ENCODE data around the gene ARPC1A.

- TF ChIP-seq CTCF (IDR thresholded peaks at IDR 0.05; ENCODE audit: low read depth, low read length) (no peak), EZH2phosphoT487 (IDR thresholded peaks at IDR 0.05; ENCODE audit: low read depth) (no peak)
Observed at GRCh38 chr7:99359465-99360154, 33.9 kb downstream of the ARPC1A start.
